NB4 (cell line): ENCODE results near the gene RAE1.

Experiments
- CTCF ChIP-seq: IDR thresholded peaks from one replicate; pipeline ENCODE4 v1.5.1; 2012; ENCODE audit warnings: low read depth, low read length
- MYC ChIP-seq: IDR thresholded peaks from 2 replicates; pipeline ENCODE4 v1.6.1; 2011; ENCODE audit warnings: low read depth, low read length

- TF ChIP-seq CTCF: no peak
- peak; percentile 85 for TF ChIP-seq MYC
Measured at GRCh38 chr20:57425150-57426013, 74.3 kb downstream of the RAE1 start.
